HG03064 (cell line): Measurements from ENCODE around the gene FBXO5.

Experiments
- ATAC-seq: cut with Tn5 transposase; IDR thresholded peaks from one replicate; pipeline ENCODE4 v1.9.1; 2021; ENCODE audit warnings: low read depth; ENCODE audit not compliant: unreplicated experiment

The FBXO5 gene

DNA sequence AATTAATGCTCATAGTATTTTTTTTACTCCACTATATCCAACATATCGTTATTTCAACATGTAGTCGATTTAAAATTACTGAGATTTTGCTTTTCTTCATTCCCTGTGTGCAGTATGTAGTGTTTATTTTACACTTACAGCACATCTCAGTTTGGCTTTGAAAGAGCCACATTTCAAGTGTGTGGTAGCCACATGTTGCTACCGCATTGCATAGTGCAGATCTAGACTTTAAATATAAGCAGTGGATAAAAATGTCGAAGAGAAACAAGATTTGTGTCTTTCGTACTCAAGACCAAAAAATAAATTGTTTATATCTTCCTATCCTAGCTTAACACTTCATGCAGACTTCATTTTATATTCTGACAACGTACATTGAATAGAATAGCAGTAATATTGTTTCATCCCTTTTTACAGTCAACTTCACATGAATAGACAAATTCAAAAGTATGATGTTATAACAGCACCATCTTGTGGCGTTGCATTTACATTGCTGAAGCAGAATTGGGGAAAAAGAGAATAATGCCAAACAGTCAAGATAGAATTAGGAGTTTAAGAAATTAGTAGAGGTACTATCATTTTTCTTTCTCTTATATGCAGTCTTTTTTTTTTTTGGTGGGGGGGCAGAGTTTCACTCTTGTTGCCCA, 29.9 kb downstream of the FBXO5 start:
- ATAC-seq: no peak

DNA sequence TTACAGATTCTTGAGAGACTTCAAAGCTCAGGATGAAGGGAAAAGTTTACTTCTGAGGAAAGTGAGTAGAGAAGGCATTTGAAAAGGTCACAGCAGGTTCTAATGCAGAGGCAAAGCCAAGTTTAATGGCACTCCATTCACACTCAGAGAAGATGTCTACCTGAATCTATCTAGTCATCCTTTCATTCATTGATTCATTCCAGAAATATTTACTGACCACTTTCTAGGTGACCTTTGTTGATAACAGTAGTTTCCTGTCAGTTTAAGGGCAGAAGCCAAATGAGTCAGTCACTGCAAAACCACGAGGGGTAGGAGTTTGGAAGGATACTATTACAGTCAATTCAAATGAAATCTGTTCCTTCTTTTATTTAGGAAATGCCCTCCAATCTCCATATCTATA, 30.8 kb downstream of the FBXO5 start:
- ATAC-seq: no peak

DNA sequence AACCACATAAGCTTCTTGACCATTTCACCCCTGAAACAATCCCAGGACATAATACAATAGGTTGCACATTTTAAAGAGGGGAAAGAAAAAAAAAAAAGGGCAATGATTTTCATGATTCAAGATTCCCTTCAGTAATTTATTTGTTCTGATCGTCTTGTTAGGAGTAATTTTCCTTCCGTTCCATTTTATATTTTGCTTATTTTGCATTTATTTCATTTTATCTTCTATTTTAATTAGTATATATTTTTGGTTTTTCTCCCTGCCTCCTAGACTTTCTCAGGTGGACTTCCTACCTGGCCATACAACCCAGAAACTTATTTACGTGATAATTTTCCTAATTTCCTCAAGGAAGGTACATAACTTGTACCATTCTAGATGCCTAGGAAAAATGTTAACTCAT, 32.6 kb downstream of the FBXO5 start:
- ATAC-seq: no peak

DNA sequence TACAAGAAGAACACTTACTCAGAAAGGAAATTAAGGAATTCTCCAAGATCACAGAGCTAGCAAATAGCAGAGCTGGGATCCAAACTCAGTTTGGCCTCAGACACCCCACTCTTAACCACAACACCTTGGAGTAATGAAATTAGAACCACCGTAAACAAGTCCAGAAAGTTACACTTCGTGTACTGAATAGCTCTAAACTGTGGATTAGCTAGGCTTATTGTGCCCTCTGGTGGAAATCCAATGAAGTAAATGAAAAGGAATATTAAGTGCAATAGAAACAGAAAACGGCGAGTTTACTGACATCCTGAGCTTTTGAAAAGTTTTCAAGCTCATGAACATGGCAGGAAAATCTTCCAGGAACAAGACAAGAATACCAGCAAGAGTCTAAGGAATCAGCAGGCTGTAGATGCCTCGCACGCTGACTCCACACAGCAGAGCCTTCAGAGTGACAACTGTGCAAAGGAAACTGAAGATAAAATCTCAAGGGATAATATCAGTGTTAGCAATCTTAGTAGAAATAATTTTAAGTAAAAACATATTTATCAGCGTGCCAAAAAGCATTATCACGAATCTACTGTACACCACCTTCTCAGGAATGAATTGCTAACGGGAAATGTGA, 34.6 kb downstream of the FBXO5 start:
- peak; percentile 75 for ATAC-seq

DNA sequence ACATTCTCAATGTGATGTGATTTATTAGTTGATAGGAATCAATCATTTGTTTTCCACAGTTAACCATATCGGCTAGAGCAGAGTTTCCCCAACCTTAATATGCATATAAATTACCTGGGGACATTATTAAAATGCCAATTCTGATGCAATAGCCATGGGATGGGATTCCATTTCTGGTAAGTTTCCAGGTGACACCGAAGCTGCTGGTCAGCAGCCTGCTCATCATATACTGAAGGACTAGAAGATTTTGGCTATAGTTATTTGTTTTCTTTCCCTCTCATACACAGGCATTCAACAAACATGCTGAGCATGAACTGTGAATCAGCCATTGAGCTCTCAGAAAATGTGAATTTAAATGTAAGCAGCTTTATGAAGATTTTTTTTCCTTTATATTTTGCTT, 35.8 kb downstream of the FBXO5 start:
- no peak for ATAC-seq

GRCh38 chr6:152946484-152946883, 36.4 kb downstream of the FBXO5 start:
- no peak for ATAC-seq

DNA sequence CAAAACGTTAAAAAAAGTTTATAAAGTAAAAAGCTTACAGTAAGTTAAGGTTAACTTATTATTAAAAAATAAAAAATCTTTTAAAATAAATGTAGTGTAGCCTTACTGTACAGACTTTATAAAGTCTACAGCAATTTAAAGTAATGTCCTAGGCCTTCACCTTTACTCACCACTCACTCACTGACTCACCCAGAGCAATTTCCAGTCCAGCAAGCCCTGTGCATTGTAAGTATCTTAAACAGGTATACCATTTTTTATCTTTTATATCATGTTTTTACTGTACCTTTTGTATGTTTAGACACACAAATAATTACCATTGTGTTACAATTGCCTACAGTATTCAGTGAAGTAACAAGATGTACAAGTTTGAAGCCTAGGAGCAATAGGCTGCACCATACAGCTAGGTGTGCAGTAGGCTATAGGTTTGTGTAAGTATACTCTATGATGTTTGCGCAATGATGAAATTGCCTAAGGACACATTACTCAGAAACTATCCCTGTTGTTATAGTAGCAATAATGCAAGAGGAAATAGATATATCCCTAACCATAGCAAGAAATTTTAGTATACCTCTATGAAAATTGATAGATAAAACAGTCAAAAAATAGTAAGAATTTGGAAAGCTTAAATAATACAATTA, 39.5 kb downstream of the FBXO5 start:
- ATAC-seq: no peak

GRCh38 chr6:152942319-152942869, 40.4 kb downstream of the FBXO5 start:
- no peak for ATAC-seq

- ATAC-seq: no peak
These were observed 41.1 kb downstream of the FBXO5 start for GRCh38 chr6:152941746-152942145.

- ATAC-seq: no peak
These were observed 50.0 kb downstream of the FBXO5 start for GRCh38 chr6:152932865-152933264.

- no peak for ATAC-seq
These were observed 60.1 kb downstream of the FBXO5 start for GRCh38 chr6:152922706-152923105.
